ENCODE data around the gene HSD17B7.

DNA sequence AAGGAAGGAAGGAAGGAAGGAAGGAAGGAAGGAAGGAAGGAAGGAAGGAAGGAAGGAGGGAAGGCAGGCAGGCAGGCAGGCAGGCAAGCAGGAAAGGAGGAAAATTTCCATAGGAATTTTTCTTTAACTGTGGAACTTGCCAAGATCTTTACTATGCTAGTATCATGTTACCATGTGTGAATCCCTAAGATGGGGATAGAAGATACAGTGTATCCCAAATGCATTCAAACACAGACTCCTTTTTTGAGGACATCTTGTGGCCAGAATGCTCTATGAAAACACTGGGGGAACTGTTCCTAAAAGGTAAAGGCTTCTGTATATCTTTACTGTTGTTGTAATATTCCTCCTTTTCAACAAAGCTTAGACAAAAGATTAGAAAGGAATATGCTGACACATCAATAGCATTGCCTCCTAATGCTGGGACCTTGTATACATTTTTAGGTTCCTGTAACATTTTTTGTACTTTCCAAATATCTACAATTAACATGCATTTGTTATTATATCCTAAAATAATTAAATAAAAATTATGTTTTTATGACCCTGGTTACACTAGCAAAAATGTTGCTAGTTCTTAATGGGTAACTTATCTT, 49.8 kb downstream of the HSD17B7 start:
- TF ChIP-seq POLR2AphosphoS5 (IDR thresholded peaks at IDR 0.05) (no peak), POLR2A (IDR thresholded peaks at IDR 0.05) (no peak)
- TF ChIP-seq, protein P1, sequence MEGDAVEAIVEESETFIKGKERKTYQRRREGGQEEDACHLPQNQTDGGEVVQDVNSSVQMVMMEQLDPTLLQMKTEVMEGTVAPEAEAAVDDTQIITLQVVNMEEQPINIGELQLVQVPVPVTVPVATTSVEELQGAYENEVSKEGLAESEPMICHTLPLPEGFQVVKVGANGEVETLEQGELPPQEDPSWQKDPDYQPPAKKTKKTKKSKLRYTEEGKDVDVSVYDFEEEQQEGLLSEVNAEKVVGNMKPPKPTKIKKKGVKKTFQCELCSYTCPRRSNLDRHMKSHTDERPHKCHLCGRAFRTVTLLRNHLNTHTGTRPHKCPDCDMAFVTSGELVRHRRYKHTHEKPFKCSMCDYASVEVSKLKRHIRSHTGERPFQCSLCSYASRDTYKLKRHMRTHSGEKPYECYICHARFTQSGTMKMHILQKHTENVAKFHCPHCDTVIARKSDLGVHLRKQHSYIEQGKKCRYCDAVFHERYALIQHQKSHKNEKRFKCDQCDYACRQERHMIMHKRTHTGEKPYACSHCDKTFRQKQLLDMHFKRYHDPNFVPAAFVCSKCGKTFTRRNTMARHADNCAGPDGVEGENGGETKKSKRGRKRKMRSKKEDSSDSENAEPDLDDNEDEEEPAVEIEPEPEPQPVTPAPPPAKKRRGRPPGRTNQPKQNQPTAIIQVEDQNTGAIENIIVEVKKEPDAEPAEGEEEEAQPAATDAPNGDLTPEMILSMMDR (IDR thresholded peaks at IDR 0.05) = no peak
